IMR-90 (cell line): ENCODE measurements around the gene RNF14. TPM values are rescaled to one million over a fixed set of nuclear protein-coding genes. Genes with fewer than 3 reads are reported as not detected.

Experiments
- ATAC-seq: fragments of 200-7000 bp; cut with Tn5 transposase; 2 replicates; pipeline ENCODE4 v1.9.1; 2020; ENCODE audit warnings: low read depth, mild to moderate bottlenecking, moderate library complexity
- BruUV-seq: library from RNA; stranded (reverse); fragments of 400-500 nt; replicated peaks from 2 replicates; lab custom pipeline; 2021; lab: Mats Ljungman, UMichigan
- CTCF ChIA-PET: fragments of 300-600 bp; formaldehyde crosslinking; extraction: SDS; loops from one replicate; lab custom pipeline; 2021; ENCODE audit warnings: antibody characterized with exemption; lab: Yijun Ruan, JAX
- POLR2A ChIA-PET: fragments of 300-600 bp; sonication (Branson Sonifier 250); formaldehyde crosslinking; loops from one replicate; lab custom pipeline; 2022; ENCODE audit warnings: antibody characterized with exemption; ENCODE audit not compliant: unreplicated experiment; lab: Charles Lee
- DNase-seq: peaks from one replicate; pipeline ENCODE4 v3.0.0; 2013
- H2AFZ ChIP-seq: replicated peaks from 2 replicates; pipeline ENCODE3; 2013; ENCODE audit warnings: low read length, mild to moderate bottlenecking; ENCODE audit not compliant: poor library complexity
- H2AK5ac ChIP-seq: 2 replicates; pipeline ENCODE4 v1.6.1; 2013; ENCODE audit warnings: low read depth, low read length, inconsistent platforms
- H2AK9ac ChIP-seq: replicated peaks from 2 replicates; pipeline ENCODE3; 2013; ENCODE audit warnings: mild to moderate bottlenecking, low read depth, low read length, moderate library complexity; ENCODE audit not compliant: poor library complexity
- H2BK120ac ChIP-seq: 2 replicates; pipeline ENCODE4 v1.6.1; 2013; ENCODE audit warnings: low read depth, low read length, inconsistent platforms
- H2BK15ac ChIP-seq: 3 replicates; pipeline ENCODE4 v1.6.1; 2013; ENCODE audit warnings: low read depth, low read length, inconsistent platforms
- H2BK20ac ChIP-seq: 2 replicates; pipeline ENCODE4 v1.6.1; 2013; ENCODE audit warnings: low read depth, mild to moderate bottlenecking, inconsistent platforms, low read length, moderate library complexity
- H2BK5ac ChIP-seq: 2 replicates; pipeline ENCODE4 v1.6.1; 2013; ENCODE audit warnings: mild to moderate bottlenecking, low read depth, low read length, inconsistent platforms; ENCODE audit not compliant: poor library complexity, severe bottlenecking
- H3K14ac ChIP-seq: replicated peaks from 2 replicates; pipeline ENCODE4 v1.6.1; 2013; ENCODE audit warnings: low read depth, low read length, inconsistent platforms
- H3K18ac ChIP-seq: 2 replicates; pipeline ENCODE4 v1.6.1; 2013; ENCODE audit warnings: low read depth, low read length, control low read depth
- H3K23ac ChIP-seq: 2 replicates; pipeline ENCODE4 v1.6.1; 2013; ENCODE audit warnings: low read depth, low read length, inconsistent platforms
- H3K27ac ChIP-seq: 2 replicates; pipeline ENCODE4 v1.5.1; 2013; ENCODE audit warnings: mild to moderate bottlenecking, control low read depth, low read length; ENCODE audit not compliant: insufficient read depth
- H3K27me3 ChIP-seq: 2 replicates; pipeline ENCODE4 v1.6.1; 2013; ENCODE audit warnings: low read length; ENCODE audit not compliant: control insufficient read depth, insufficient read depth
- H3K36me3 ChIP-seq: 2 replicates; pipeline ENCODE4 v1.6.1; 2013; ENCODE audit warnings: low read length, mixed read lengths; ENCODE audit not compliant: control insufficient read depth, insufficient read depth
- H3K4ac ChIP-seq: 2 replicates; pipeline ENCODE4 v1.6.1; 2013; ENCODE audit warnings: low read depth, low read length, inconsistent platforms
- H3K4me1 ChIP-seq: 2 replicates; pipeline ENCODE4 v1.6.1; 2013; ENCODE audit warnings: low read length, mixed read lengths; ENCODE audit not compliant: control insufficient read depth, insufficient read depth
- H3K4me2 ChIP-seq: 2 replicates; pipeline ENCODE4 v1.6.1; 2013; ENCODE audit warnings: low read depth, mild to moderate bottlenecking, control low read depth, low read length, moderate library complexity
- H3K4me3 ChIP-seq: 2 replicates; pipeline ENCODE4 v1.5.1; 2013; ENCODE audit warnings: low read depth, mild to moderate bottlenecking, control low read depth, low read length, moderate library complexity; ENCODE audit not compliant: insufficient read depth
- H3K56ac ChIP-seq: 2 replicates; pipeline ENCODE4 v1.6.1; 2013; ENCODE audit warnings: low read length, inconsistent platforms; ENCODE audit not compliant: insufficient read depth; ENCODE audit errors: extremely low read depth
- H3K79me1 ChIP-seq, 2 experiments: 2 replicates each; pipeline ENCODE4 v1.6.1; 2013; ENCODE audit warnings: low read length in 2 of 2, inconsistent platforms in 1 of 2, low read depth in 1 of 2
- H3K9ac ChIP-seq: 2 replicates; pipeline ENCODE4 v1.6.1; 2013; ENCODE audit warnings: low read depth, low read length, control low read depth
- H3K9me1 ChIP-seq: 2 replicates; pipeline ENCODE4 v1.6.1; 2013; ENCODE audit warnings: low read length, inconsistent platforms; ENCODE audit not compliant: insufficient read depth
- H3K9me3 ChIP-seq: 2 replicates; pipeline ENCODE4 v1.6.1; 2013; ENCODE audit warnings: low read length; ENCODE audit not compliant: control insufficient read depth, insufficient read depth
- H4K20me1 ChIP-seq: 2 replicates; pipeline ENCODE4 v1.6.1; 2013; ENCODE audit warnings: low read length, inconsistent platforms; ENCODE audit not compliant: insufficient read depth
- H4K5ac ChIP-seq: 2 replicates; pipeline ENCODE4 v1.6.1; 2013; ENCODE audit warnings: mild to moderate bottlenecking, low read depth, low read length, control low read depth
- H4K8ac ChIP-seq, 2 experiments: 2 replicates each; pipeline ENCODE4 v1.6.1; 2013; ENCODE audit warnings: low read depth in 2 of 2, low read length in 2 of 2, control low read depth in 1 of 2, inconsistent platforms in 1 of 2
- H4K91ac ChIP-seq: 2 replicates; pipeline ENCODE4 v1.6.1; 2013; ENCODE audit warnings: low read depth, low read length, inconsistent platforms; ENCODE audit not compliant: insufficient read depth
- CEBPB ChIP-seq: IDR thresholded peaks from 2 replicates; pipeline ENCODE4 v1.6.1; 2012; ENCODE audit warnings: low read depth, low read length, improper control_type of control experiment
- MAFK ChIP-seq: IDR thresholded peaks from 2 replicates; pipeline ENCODE4 v1.6.1; 2012; ENCODE audit warnings: low read depth, low read length, improper control_type of control experiment
- MXI1 ChIP-seq: IDR thresholded peaks from 2 replicates; pipeline ENCODE4 v1.6.1; 2012; ENCODE audit warnings: low read depth, mild to moderate bottlenecking, low read length, moderate library complexity, borderline replicate concordance
- WGBS, 2 experiments: methylation state at CpG; one replicate each; pipeline versions ENCODE4 v1.1.5 to v1.1.7; 2013; ENCODE audit warnings: missing lambda C conversion rate in 2 of 2; ENCODE audit not compliant: insufficient read length in 1 of 2; ENCODE audit errors: extremely low coverage in 2 of 2; 5-methylcytosine and 5-hydroxymethylcytosine counted together
- dilution Hi-C: fragments of 300-500 bp; cut with HindIII; formaldehyde crosslinking; loops from one replicate; pipeline ENCODE4 v1.14.3; 2018; ENCODE audit warnings: low sequenced_read_pairs; ENCODE audit not compliant: unreplicated experiment
- in situ Hi-C: fragments of 300-500 bp; cut with MboI; formaldehyde crosslinking; loops from 3 replicates; pipeline ENCODE4 v1.14.3; 2019; ENCODE audit warnings: low sequenced_read_pairs, inconsistent platforms, mixed read lengths
- intact Hi-C: fragments of 100-400 bp; cut with micrococcal nuclease; formaldehyde crosslinking; loops from 2 replicates; pipeline ENCODE4 v1.10.0; 2022
- polyA plus RNA-seq, 3 experiments: library from polyadenylated mRNA; depleted of rRNA; stranded (reverse); fragments of >200 nt; gene quantifications; 2 replicates each; pipeline ENCODE4 v1.2.3, GENCODE V29; 2012; ENCODE audit warnings: low replicate concordance in 1 of 3
- total RNA-seq: library from RNA; depleted of rRNA; stranded (reverse); fragments of >200 nt; gene quantifications from 2 replicates; pipeline ENCODE4 v1.2.3, GENCODE V29; 2012

The RNF14 gene
- total and polyA plus RNA-seq, 2 of the 4 experiments (the other 2 are of a cell fraction) = 36.1 to 106 TPM

- H3K4me2 ChIP-seq = no peak overlapping the region
- peaks cover 12% of the 10 kb centered on the region for H3K27me3 ChIP-seq
- H2BK20ac ChIP-seq = no peak overlapping the region
- H3K79me1 ChIP-seq = no peaks in the 10 kb centered on the region
- no peak overlapping the region for H3K4me3 ChIP-seq
- peak overlapping the region; percentile 25; the same call in 1 of the 2 replicates for H3K23ac ChIP-seq
- ChIA-PET CTCF (interaction anchor here (0.6 to 3.3 kb wide), 6 partner anchors 11 to 294 kb away, joined by 3 to 28 read pairs (median 3); partner anchors contain the start of genes DELE1 and RNF14), POLR2A (no interaction called here)
- no peak overlapping the region for H2BK15ac ChIP-seq
- in situ Hi-C loops (loop anchor here (5.0 kb wide), 2 partner anchors 81 to 266 kb away; partner anchors contain the start of gene PCDH1), intact Hi-C loops (no loop called here), dilution Hi-C loops (no loop called here)
- no TSS peak for BruUV-seq
- no peak overlapping the region for H3K4ac ChIP-seq
- H2AFZ ChIP-seq = no peak overlapping the region
- ATAC-seq (no peak), DNase-seq (peak; percentile 13)
- 70% methylated on average over 3 of the region's 8 CpGs; no CpG with 5 or more reads in 1 of the 2 experiments for WGBS, 2 experiments
- no peak overlapping the region for H3K9ac ChIP-seq
- H4K8ac ChIP-seq = no peak overlapping the region
- H3K4me1 ChIP-seq = no peaks in the 10 kb centered on the region
- H3K18ac ChIP-seq = no peak overlapping the region
- no peaks in the 10 kb centered on the region; the same call in 1 of the 2 replicates for H4K20me1 ChIP-seq
- H2BK5ac ChIP-seq = no peak overlapping the region
- H3K56ac ChIP-seq = no peak overlapping the region
- H4K5ac ChIP-seq = no peak overlapping the region
- 0 out of 2 replicates have a peak, but pooled peaks have one; percentile 8 for TF ChIP-seq CEBPB
- no peak for TF ChIP-seq MAFK
- no peak for TF ChIP-seq MXI1
- H3K9me3 ChIP-seq = no peaks in the 10 kb centered on the region
- no peaks in the 10 kb centered on the region for H3K36me3 ChIP-seq
- H2AK9ac ChIP-seq = no peak overlapping the region
- no peak overlapping the region for H4K91ac ChIP-seq
- no peak overlapping the region for H2BK120ac ChIP-seq
- H3K14ac ChIP-seq = no peak overlapping the region
- no peak overlapping the region for H3K27ac ChIP-seq
- no peak overlapping the region for H2AK5ac ChIP-seq
- H3K9me1 ChIP-seq = no peaks in the 10 kb centered on the region
Measured at GRCh38 chr5:141958546-141959172, 10.2 kb upstream of the RNF14 start.
